ENCODE measurements around the gene MIXL1. TPM values are rescaled to one million over a fixed set of nuclear protein-coding genes. Genes with fewer than 3 reads are reported as not detected.

Gene MIXL1
- polyA plus RNA-seq, 3 donors from 2014 or later: not detected

- H3K4me3 Mint-ChIP-seq: no peak overlapping the region
- H3K27ac Mint-ChIP-seq: no peak overlapping the region
- H3K9me3 Mint-ChIP-seq: no peaks in the 10 kb centered on the region
- peaks cover 0 to 1% (median 0%) of the 10 kb centered on the region in 3 donors for H3K27me3 Mint-ChIP-seq (ENCODE audit: low read depth in 3 of 3)
- H3K36me3 Mint-ChIP-seq: peaks cover 5 to 7% (median 5%) of the 10 kb centered on the region in 3 donors
- DNase-seq: no peak
- no peaks in the 10 kb centered on the region for H3K4me1 Mint-ChIP-seq
Observed at GRCh38 chr1:226274138-226274537, 50.7 kb downstream of the MIXL1 start.

GRCh38 chr1:226276077-226276682 lies 52.7 kb downstream of the MIXL1 start:
- no peaks in the 10 kb centered on the region for H3K27me3 Mint-ChIP-seq (ENCODE audit: low read depth in 3 of 3)
- no peak overlapping the region for H3K27ac Mint-ChIP-seq
- H3K36me3 Mint-ChIP-seq: peaks cover 5 to 7% (median 5%) of the 10 kb centered on the region in 3 donors

More at GRCh38 chr1:226276077-226276682, 52.7 kb downstream of the MIXL1 start:
- Mint-ChIP-seq H3K9me3 (no peaks in the 10 kb centered on the region), H3K4me3 (no peak overlapping the region), H3K4me1 (no peaks in the 10 kb centered on the region)
- no peak for DNase-seq

Other genes with a start within 250 kb of the MIXL1 start
- gene SDE2, start 224.3 kb upstream of the MIXL1 start, polyA plus RNA-seq: 10 to 100 TPM; 13.5 to 18.9 (median 15.8) TPM
- gene H3-3A, start 160.9 kb upstream of the MIXL1 start, polyA plus RNA-seq: 1,000 to 10,000 TPM in 1 of 3 donors, 100 to 1,000 TPM in 2; 850 to 1,086 (median 967) TPM
- gene ACBD3, start 36.9 kb upstream of the MIXL1 start, polyA plus RNA-seq: 10 to 100 TPM in 2 of 3 donors, 1 to 10 TPM in 1; 4.8 to 23.2 (median 11.2) TPM
- gene LIN9, start 85.5 kb downstream of the MIXL1 start, polyA plus RNA-seq: 1 to 10 TPM in 2 of 3 donors, under 1 TPM in 1; 0.94 to 3.1 (median 1.8) TPM
- 100 to 1,000 TPM in 1 of 3 donors, 10 to 100 TPM in 2; 36.7 to 130 (median 63.2) TPM for gene PARP1, start 184.4 kb downstream of the MIXL1 start, polyA plus RNA-seq

All from immature natural killer cell (primary cell).